HG03139 (cell line): ENCODE results near the gene CDX2.

Experiments
- ATAC-seq: cut with Tn5 transposase; IDR thresholded peaks from one replicate; pipeline ENCODE4 v1.9.1; 2021; ENCODE audit not compliant: unreplicated experiment

Gene CDX2

GRCh38 chr13:27918918-27919658, 50.0 kb downstream of the CDX2 start:
- no peak for ATAC-seq

DNA sequence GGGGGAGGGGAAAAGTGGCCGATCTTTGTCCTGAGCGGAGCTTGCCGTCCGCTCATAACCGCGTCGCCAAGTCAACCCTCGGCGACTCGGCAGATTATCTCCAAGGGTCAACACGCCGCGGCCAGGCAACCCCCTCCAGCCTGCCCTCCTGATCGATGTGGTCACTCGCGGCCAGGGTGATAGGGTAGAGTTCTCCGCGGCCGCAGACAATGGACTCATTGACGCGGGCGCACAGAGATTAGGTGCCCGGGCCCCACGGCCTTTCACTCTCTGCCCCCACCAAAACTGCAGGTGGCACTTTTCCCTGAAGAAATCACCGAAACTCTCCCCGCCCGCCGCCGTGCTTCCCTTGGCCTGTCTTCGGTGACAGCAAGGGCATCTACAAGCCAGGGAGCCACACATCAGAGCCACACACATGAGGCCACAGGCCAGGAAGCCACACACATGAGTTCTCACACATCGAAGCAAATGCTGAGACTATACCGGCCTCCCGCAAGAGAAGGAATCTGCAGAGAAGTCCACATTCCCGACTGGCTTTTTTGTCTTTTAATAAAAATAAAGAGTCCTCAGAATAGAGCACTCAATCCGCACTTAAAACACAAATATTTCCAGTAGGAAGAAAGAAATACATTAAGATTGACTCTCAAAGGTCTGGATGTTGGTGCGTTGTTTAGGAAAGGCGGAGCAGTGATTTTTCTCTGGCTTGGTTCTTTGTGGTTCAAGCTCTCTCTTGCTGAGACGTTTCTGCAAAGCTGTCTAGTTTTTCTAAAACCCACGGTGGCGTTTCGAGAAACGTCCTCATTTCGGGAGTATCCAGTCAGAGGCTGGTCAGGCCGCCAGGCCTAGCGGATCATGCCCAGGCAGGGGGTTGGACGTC, 50.8 kb downstream of the CDX2 start:
- no peak for ATAC-seq

DNA sequence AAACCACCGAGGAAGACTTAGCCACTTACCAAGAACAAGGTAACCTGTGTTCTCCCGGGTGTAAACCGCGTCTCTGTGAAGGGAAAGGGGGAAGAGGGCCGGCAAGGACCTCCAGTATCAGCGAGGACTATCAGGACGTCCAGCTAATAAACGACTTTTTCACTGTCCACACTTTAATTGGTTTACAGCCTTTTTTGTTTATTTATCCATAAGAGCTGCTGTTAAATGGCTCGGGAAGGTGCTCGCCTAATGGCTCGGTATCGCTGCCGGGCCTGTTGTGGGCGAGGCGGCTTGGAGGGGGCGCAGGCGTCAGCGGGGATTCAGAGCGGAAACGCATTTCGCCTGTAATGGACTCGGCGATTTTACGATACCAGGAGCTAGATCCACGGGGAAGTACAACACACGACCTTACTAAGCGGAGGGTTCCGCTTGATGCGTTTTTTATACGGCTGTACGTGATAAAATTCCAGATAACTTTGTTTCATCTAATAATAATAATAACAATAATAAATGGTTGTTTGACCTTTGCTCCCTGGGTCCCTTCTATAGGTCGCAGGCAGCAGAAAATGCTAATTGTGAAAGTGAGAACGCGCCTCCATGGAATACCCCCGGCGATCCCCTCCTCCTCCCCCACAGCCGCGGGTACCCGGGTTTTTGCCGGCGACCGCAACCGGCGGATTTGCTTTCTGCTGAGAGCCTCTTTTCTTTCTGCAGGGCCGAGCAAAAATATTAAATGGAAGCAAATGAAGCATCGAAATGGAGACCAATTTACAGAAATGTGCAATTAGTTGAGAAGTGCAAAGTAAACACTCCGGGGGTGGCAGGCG, 51.8 kb downstream of the CDX2 start:
- no peak for ATAC-seq

DNA sequence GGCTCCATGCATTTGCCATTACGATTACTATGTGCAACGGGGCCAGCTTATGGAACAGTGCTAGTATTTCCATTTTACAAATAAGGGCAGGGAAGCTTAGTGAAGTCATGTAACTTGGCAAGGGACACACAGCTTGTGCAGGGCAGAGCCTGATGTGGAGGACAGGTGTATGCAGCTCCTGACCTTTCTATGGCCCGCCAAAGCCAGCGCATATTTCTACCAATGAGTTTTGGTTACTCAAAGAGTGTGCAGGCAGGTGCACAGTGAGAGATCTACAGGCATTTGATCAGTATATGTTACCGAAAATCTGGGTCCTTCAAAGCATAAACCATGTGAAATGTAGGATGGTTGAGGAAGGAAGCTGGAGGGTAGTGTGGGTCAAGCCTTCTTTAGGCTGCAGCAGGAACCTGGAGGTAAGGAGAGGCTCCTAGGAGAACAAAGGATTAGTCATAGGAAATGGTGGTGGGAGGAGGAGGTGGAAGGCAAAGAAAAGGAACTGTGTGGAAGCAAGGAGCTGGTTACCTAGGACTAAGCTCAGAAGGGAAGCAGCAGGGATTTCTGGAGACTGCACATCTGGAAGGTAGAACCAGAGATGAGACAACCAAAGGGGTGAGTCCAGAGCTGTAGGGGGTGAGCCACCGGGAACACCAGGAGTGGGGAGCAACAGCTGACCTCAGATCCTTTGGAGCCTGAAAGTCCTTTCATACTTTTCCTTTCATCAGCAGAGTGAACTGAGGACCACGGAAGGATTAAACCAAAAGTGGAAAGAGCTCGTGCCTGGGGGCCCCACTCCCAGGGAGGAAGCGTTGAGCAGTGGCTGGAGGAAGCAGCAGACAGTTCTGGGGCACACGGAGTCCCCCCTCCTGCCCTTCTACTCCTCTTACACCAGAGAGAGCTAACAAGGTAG, 53.6 kb downstream of the CDX2 start:
- no peak for ATAC-seq

GRCh38 chr13:27913160-27913559, 56.0 kb downstream of the CDX2 start:
- ATAC-seq = no peak

- ATAC-seq = no peak
Measured at GRCh38 chr13:27911521-27911920, 57.6 kb downstream of the CDX2 start.
